Measurements from ENCODE around the gene GLI1.

DNA sequence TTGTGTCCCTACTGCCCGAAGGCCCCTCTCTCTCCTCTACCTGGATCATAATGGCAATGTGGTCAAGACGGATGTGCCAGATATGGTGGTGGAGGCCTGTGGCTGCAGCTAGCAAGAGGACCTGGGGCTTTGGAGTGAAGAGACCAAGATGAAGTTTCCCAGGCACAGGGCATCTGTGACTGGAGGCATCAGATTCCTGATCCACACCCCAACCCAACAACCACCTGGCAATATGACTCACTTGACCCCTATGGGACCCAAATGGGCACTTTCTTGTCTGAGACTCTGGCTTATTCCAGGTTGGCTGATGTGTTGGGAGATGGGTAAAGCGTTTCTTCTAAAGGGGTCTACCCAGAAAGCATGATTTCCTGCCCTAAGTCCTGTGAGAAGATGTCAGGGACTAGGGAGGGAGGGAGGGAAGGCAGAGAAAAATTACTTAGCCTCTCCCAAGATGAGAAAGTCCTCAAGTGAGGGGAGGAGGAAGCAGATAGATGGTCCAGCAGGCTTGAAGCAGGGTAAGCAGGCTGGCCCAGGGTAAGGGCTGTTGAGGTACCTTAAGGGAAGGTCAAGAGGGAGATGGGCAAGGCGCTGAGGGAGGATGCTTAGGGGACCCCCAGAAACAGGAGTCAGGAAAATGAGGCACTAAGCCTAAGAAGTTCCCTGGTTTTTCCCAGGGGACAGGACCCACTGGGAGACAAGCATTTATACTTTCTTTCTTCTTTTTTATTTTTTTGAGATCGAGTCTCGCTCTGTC, 2.7 kb upstream of the GLI1 start:
- no peak for TF ChIP-seq POLR2A (IDR thresholded peaks at IDR 0.05; ENCODE audit: borderline replicate concordance, extremely low read depth, insufficient read depth, insufficient read length)
- TF ChIP-seq, protein P1, sequence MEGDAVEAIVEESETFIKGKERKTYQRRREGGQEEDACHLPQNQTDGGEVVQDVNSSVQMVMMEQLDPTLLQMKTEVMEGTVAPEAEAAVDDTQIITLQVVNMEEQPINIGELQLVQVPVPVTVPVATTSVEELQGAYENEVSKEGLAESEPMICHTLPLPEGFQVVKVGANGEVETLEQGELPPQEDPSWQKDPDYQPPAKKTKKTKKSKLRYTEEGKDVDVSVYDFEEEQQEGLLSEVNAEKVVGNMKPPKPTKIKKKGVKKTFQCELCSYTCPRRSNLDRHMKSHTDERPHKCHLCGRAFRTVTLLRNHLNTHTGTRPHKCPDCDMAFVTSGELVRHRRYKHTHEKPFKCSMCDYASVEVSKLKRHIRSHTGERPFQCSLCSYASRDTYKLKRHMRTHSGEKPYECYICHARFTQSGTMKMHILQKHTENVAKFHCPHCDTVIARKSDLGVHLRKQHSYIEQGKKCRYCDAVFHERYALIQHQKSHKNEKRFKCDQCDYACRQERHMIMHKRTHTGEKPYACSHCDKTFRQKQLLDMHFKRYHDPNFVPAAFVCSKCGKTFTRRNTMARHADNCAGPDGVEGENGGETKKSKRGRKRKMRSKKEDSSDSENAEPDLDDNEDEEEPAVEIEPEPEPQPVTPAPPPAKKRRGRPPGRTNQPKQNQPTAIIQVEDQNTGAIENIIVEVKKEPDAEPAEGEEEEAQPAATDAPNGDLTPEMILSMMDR (IDR thresholded peaks at IDR 0.05 in 2 of 3, conservative IDR thresholded peaks at IDR 0.05 in 1 of 3; ENCODE audit: borderline replicate concordance in 1 of 3, insufficient read depth in 1 of 3, low read depth in 2 of 3, low read length in 2 of 3), result no peak
- no peak for TF ChIP-seq POLR2AphosphoS5 (IDR thresholded peaks at IDR 0.05; ENCODE audit: low read depth, low read length)
- TF ChIP-seq, protein P2, sequence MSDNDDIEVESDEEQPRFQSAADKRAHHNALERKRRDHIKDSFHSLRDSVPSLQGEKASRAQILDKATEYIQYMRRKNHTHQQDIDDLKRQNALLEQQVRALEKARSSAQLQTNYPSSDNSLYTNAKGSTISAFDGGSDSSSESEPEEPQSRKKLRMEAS (IDR thresholded peaks at IDR 0.05), result no peak
- TF ChIP-seq SP1 (IDR thresholded peaks at IDR 0.05; ENCODE audit: low read depth), result no peak
- no peak for TF ChIP-seq SIN3A (IDR thresholded peaks at IDR 0.05; ENCODE audit: low read depth)
- no peak for TF ChIP-seq ZNF274 (IDR thresholded peaks at IDR 0.05; ENCODE audit: low read depth, low read length)
- no peak for TF ChIP-seq ZFX (IDR thresholded peaks at IDR 0.05)
- TF ChIP-seq EZH2 (IDR thresholded peaks at IDR 0.05), result no peak
- TF ChIP-seq JUND (IDR thresholded peaks at IDR 0.05), result no peak
- no peak for TF ChIP-seq CBX3 (IDR thresholded peaks at IDR 0.05; ENCODE audit: low read depth)

Data from HCT116 (cell line).